NT2/D1 (cell line): Measurements from ENCODE around the gene IMMT.

Experiments
- SUZ12 ChIP-seq: IDR thresholded peaks from 2 replicates; pipeline ENCODE4 v1.6.1; 2011; ENCODE audit not compliant: insufficient read length, insufficient read depth; ENCODE audit errors: extremely low read depth
- YY1 ChIP-seq: IDR thresholded peaks from 2 replicates; pipeline ENCODE4 v1.6.1; 2011; ENCODE audit not compliant: insufficient read length, insufficient read depth
- ZNF274 ChIP-seq: IDR thresholded peaks from 2 replicates; pipeline ENCODE4 v1.6.1; 2011; ENCODE audit warnings: mild to moderate bottlenecking, low read depth, low read length

- TF ChIP-seq SUZ12 (no peak), YY1 (no peak), ZNF274 (no peak)
Measured at GRCh38 chr2:86174445-86174844, 20.8 kb downstream of the IMMT start.
